Raji (cell line): ENCODE results near the gene PLA2R1.

Experiments
- POLR2A ChIP-seq: IDR thresholded peaks from 2 replicates; pipeline ENCODE4 v1.6.1; 2011; ENCODE audit warnings: low read depth, low read length, control low read depth; ENCODE audit not compliant: insufficient read depth

PLA2R1 gene

GRCh38 chr2:160019374-160020090 lies 42.9 kb downstream of the PLA2R1 start:
- TF ChIP-seq POLR2A: no peak

- no peak for TF ChIP-seq POLR2A
Observed at GRCh38 chr2:160015746-160016145, 46.7 kb downstream of the PLA2R1 start.

- no peak for TF ChIP-seq POLR2A
Observed at GRCh38 chr2:160014227-160014626, 48.2 kb downstream of the PLA2R1 start.

- TF ChIP-seq POLR2A: no peak
Observed at GRCh38 chr2:160010361-160011145, 51.9 kb downstream of the PLA2R1 start.

- TF ChIP-seq POLR2A: no peak
Observed at GRCh38 chr2:160007111-160007510, 55.3 kb downstream of the PLA2R1 start.

- TF ChIP-seq POLR2A: no peak
Observed at GRCh38 chr2:160006475-160006874, 55.9 kb downstream of the PLA2R1 start.

GRCh38 chr2:160005908-160006307 lies 56.5 kb downstream of the PLA2R1 start:
- TF ChIP-seq POLR2A: no peak

GRCh38 chr2:160005476-160005875 lies 56.9 kb downstream of the PLA2R1 start:
- TF ChIP-seq POLR2A: no peak

- TF ChIP-seq POLR2A: no peak
Observed at GRCh38 chr2:159998961-159999360, 63.5 kb downstream of the PLA2R1 start.

- no peak for TF ChIP-seq POLR2A
Observed at GRCh38 chr2:159998243-159998642, 64.2 kb downstream of the PLA2R1 start.

- no peak for TF ChIP-seq POLR2A
Observed at GRCh38 chr2:159996792-159997546, 65.4 kb downstream of the PLA2R1 start.

- no peak for TF ChIP-seq POLR2A
Observed at GRCh38 chr2:159995038-159995437, 67.4 kb downstream of the PLA2R1 start.

GRCh38 chr2:159989249-159989648 lies 73.2 kb downstream of the PLA2R1 start:
- no peak for TF ChIP-seq POLR2A

- no peak for TF ChIP-seq POLR2A
Observed at GRCh38 chr2:159988412-159988970, 73.9 kb downstream of the PLA2R1 start.

GRCh38 chr2:159987181-159987580 lies 75.2 kb downstream of the PLA2R1 start:
- no peak for TF ChIP-seq POLR2A
